Endometrial microvascular endothelial cells (primary cell): ENCODE data around the gene ZNF529. TPM values are rescaled to one million over a fixed set of nuclear protein-coding genes. Genes with fewer than 3 reads are reported as not detected.

Experiments used
- in situ Hi-C: cut with HindIII; loops from 2 replicates; pipeline ENCODE4 v1.10.0; 2017; ENCODE audit warnings: low sequenced_read_pairs, low pct_unique_long_range_greater_than_20kb; ENCODE audit errors: inconsistent ontology term
- total RNA-seq: library from RNA; depleted of rRNA; stranded (reverse); fragments of >200 nt; gene quantifications from one replicate; pipeline ENCODE4 v1.2.3, GENCODE V29; 2015; ENCODE audit errors: inconsistent ontology term

ZNF529 gene
- total RNA-seq, 1 donor from 2014 or later = 2.6 TPM

DNA sequence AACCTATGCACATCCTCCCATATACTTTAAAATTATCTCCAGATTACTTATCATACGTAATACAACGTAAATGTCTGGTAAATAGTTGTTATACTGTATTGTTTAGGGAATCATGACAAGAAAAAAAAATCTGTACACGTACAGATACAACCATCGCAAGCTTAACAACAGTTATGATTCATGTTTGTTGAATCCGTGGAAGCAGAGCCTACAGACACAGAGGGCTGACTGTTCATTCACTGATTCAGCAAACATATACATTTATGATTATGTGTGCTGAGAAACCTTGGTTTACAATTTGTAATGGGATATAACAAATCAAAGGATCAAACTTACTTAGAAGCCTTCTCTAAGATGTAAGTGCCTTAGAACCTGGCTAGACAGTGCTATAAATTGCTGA, 46.5 kb downstream of the ZNF529 start:
- in situ Hi-C loops = no loop called here

DNA sequence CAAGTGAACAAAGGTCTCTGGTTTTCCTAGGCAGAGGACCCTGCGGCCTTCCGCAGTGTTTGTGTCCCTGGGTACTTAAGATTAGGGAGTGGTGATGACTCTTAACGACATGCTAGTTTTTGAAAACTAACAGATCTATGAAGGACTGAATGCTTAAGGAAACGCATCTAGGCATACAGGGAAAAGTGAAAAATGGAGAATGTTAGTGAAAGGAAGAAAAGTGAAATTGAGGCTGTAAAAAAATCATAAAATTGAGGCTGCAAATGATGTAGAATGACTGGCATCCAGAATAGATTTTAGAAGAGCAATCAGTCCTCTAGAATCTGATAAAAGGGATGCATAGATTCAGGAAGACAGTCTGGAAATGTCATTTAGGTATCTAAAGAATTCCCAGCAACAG, 48.5 kb downstream of the ZNF529 start:
- in situ Hi-C loops = no loop called here

GRCh38 chr19:36514012-36514612, 59.0 kb downstream of the ZNF529 start:
- in situ Hi-C loops = no loop called here

DNA sequence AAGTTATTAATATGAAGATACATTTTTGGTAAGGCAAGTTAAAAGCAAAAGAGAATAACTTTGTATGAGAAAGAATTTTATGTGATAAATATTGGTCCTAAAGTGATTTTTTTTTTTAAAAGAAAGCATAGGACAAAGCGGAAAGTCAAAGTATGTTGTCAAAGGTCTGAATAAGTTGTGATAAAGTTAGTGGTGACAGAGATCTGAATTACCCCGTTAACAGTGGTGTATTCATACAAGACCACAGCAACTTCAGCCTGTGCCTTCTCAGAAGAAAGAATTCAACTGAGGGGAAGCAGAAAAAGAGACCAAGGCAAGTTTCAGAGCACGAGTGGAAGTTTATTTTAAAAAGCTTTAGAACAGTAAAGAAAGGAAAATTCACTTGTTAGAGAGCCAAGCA, 64.8 kb downstream of the ZNF529 start:
- in situ Hi-C loops = no loop called here

GRCh38 chr19:36501973-36502372, 71.1 kb downstream of the ZNF529 start:
- in situ Hi-C loops = no loop called here

DNA sequence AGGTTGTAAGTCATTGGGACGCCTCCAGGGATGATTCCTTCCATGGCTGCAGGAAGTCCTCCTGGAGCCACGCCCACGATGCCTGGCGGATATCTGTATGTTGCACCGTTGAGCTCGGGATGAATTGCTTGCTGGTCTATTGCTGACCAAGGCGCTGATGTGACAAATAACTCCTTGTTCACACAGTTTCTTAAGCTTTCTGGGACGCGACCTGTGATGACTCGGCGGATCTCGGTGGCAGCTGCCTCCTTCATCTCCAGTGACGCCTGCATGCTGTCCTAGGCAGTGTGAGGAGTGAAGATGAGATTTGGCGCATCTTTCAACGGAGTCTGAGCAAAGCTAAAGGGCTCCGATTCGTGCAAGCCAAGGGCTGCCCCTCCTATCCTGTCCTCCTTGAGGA, 76.1 kb downstream of the ZNF529 start:
- in situ Hi-C loops = no loop called here

Other genes starting within 250 kb of the ZNF529 start
- 0.65 TPM for gene ZFP14, start 194.1 kb downstream of the ZNF529 start, total RNA-seq
- gene ZFP82, start 154.6 kb downstream of the ZNF529 start, total RNA-seq = 5.8 TPM
- 10.8 TPM for gene ZNF566, start 83.7 kb downstream of the ZNF529 start, total RNA-seq
- 6.9 TPM for gene ZNF260, start 45.0 kb downstream of the ZNF529 start, total RNA-seq
- gene ZNF382, start 32.0 kb upstream of the ZNF529 start, total RNA-seq = 1.3 TPM
- 23.2 TPM for gene ZNF461, start 93.5 kb upstream of the ZNF529 start, total RNA-seq
- 5.5 TPM for gene ZNF567, start 114.3 kb upstream of the ZNF529 start, total RNA-seq
- 0.84 TPM for gene ZNF850, start 199.5 kb upstream of the ZNF529 start, total RNA-seq